GM12892 (cell line): Measurements from ENCODE around the gene PRPF8.
"Not testable (repeated sequence)": the region's sequence is repeated elsewhere in the genome, so short reads cannot be mapped to it uniquely, and the experiment has no call there.

ENCODE experiments used
- POLR2A ChIP-seq: IDR thresholded peaks from 2 replicates; pipeline ENCODE4 v1.6.1; 2011; ENCODE audit warnings: low read depth, low read length, control low read depth
- TAF1 ChIP-seq: IDR thresholded peaks from 2 replicates; pipeline ENCODE4 v1.6.1; 2011; ENCODE audit warnings: low read depth, mild to moderate bottlenecking, control low read depth, low read length, borderline replicate concordance

GRCh38 chr17:1688405-1688804 is 3.7 kb upstream of the PRPF8 start:
- TF ChIP-seq POLR2A, TAF1: not testable (repeated sequence)
